ENCODE measurements around the gene CCDC92. TPM values are rescaled to one million over a fixed set of nuclear protein-coding genes. Genes with fewer than 3 reads are reported as not detected.

Gene CCDC92
- polyA plus RNA-seq, 6 donors from 2014 or later = 18.7 to 31.5 (median 23.0) TPM

GRCh38 chr12:123997033-123997822 is 24.6 kb upstream of the CCDC92 start:
- Mint-ChIP-seq H3K4me3 (no peak overlapping the region), H3K9me3 (no peaks in the 10 kb centered on the region), H3K4me1 (peaks cover 0 to 9% (median 0%) of the 10 kb centered on the region in 3 donors), H3K36me3 (no peaks in the 10 kb centered on the region), H3K27ac (no peak overlapping the region), H3K27me3 (no peaks in the 10 kb centered on the region)
- DNase-seq (no peak), ATAC-seq (ENCODE audit: low read depth in 2 of 2) (no peak)

- Mint-ChIP-seq H3K4me3 (no peak overlapping the region), H3K36me3 (no peaks in the 10 kb centered on the region), H3K4me1 (peaks cover 0 to 9% (median 0%) of the 10 kb centered on the region in 3 donors), H3K27me3 (no peaks in the 10 kb centered on the region), H3K9me3 (no peaks in the 10 kb centered on the region), H3K27ac (peak overlapping the region in 1 of 6 donors; percentile 44)
- ATAC-seq (ENCODE audit: low read depth in 2 of 2) = no peak
- no peak for DNase-seq
These were observed 23.9 kb upstream of the CCDC92 start for GRCh38 chr12:123996581-123996980.

- H3K27ac Mint-ChIP-seq = peak overlapping the region in 1 of 6 donors; percentile 56
- H3K4me3 Mint-ChIP-seq = no peak overlapping the region
- ATAC-seq (ENCODE audit: low read depth in 2 of 2) = no peak
- H3K27me3 Mint-ChIP-seq = no peaks in the 10 kb centered on the region
- H3K4me1 Mint-ChIP-seq = peaks cover 0 to 20% (median 8%) of the 10 kb centered on the region in 3 donors
- peaks cover 8 to 10% of the 10 kb centered on the region in 2 donors for H3K36me3 Mint-ChIP-seq
- no peak for DNase-seq
- H3K9me3 Mint-ChIP-seq = no peaks in the 10 kb centered on the region
These were observed 22.6 kb upstream of the CCDC92 start for GRCh38 chr12:123995023-123995748.

GRCh38 chr12:123992118-123992825 is 19.6 kb upstream of the CCDC92 start:
- peak overlapping the region in 1 of 6 donors; percentile 8 for H3K27ac Mint-ChIP-seq
- H3K27me3 Mint-ChIP-seq = no peaks in the 10 kb centered on the region
- DNase-seq (no peak), ATAC-seq (ENCODE audit: low read depth in 2 of 2) (no peak)
- H3K4me1 Mint-ChIP-seq = peaks cover 0 to 42% (median 23%) of the 10 kb centered on the region in 3 donors
- H3K4me3 Mint-ChIP-seq = no peak overlapping the region
- peaks cover 17 to 27% of the 10 kb centered on the region in 2 donors for H3K36me3 Mint-ChIP-seq
- H3K9me3 Mint-ChIP-seq = no peaks in the 10 kb centered on the region

- H3K27me3 Mint-ChIP-seq = no peaks in the 10 kb centered on the region
- peaks cover 17 to 27% of the 10 kb centered on the region in 2 donors for H3K36me3 Mint-ChIP-seq
- DNase-seq (no peak), ATAC-seq (ENCODE audit: low read depth in 2 of 2) (no peak)
- no peaks in the 10 kb centered on the region for H3K9me3 Mint-ChIP-seq
- no peak overlapping the region for H3K4me3 Mint-ChIP-seq
- peaks cover 7 to 50% (median 31%) of the 10 kb centered on the region in 3 donors for H3K4me1 Mint-ChIP-seq
- H3K27ac Mint-ChIP-seq = peak overlapping the region in 1 of 6 donors; percentile 8
These were observed 18.8 kb upstream of the CCDC92 start for GRCh38 chr12:123991372-123991951.

- Mint-ChIP-seq H3K36me3 (peaks cover 17 to 27% of the 10 kb centered on the region in 2 donors), H3K4me3 (peak overlapping the region in 2 of 8 donors; percentile 2 to 58), H3K27me3 (no peaks in the 10 kb centered on the region), H3K27ac (peak overlapping the region in 5 of 6 donors; percentile 0 to 88 (median 67)), H3K4me1 (peaks cover 11 to 52% (median 36%) of the 10 kb centered on the region in 3 donors), H3K9me3 (no peaks in the 10 kb centered on the region)
- DNase-seq (no peak), ATAC-seq (ENCODE audit: low read depth in 2 of 2) (no peak)
These were observed 17.9 kb upstream of the CCDC92 start for GRCh38 chr12:123990511-123990910.

GRCh38 chr12:123989753-123990152 is 17.1 kb upstream of the CCDC92 start:
- ATAC-seq (ENCODE audit: low read depth in 2 of 2) = no peak
- peak overlapping the region in 1 of 6 donors; percentile 91 for H3K27ac Mint-ChIP-seq
- no peak for DNase-seq
- H3K4me1 Mint-ChIP-seq = peaks cover 14 to 49% (median 41%) of the 10 kb centered on the region in 3 donors
- peaks cover 17 to 27% of the 10 kb centered on the region in 2 donors for H3K36me3 Mint-ChIP-seq
- no peaks in the 10 kb centered on the region for H3K9me3 Mint-ChIP-seq
- H3K4me3 Mint-ChIP-seq = no peak overlapping the region
- H3K27me3 Mint-ChIP-seq = no peaks in the 10 kb centered on the region

GRCh38 chr12:123989168-123989567 is 16.5 kb upstream of the CCDC92 start:
- Mint-ChIP-seq H3K36me3 (peaks cover 17 to 27% of the 10 kb centered on the region in 2 donors), H3K4me3 (no peak overlapping the region), H3K27me3 (no peaks in the 10 kb centered on the region), H3K4me1 (peaks cover 15 to 49% (median 46%) of the 10 kb centered on the region in 3 donors), H3K27ac (peak overlapping the region in 1 of 6 donors; percentile 91), H3K9me3 (no peaks in the 10 kb centered on the region)
- DNase-seq (no peak), ATAC-seq (ENCODE audit: low read depth in 2 of 2) (no peak)

GRCh38 chr12:123987022-123987421 is 14.4 kb upstream of the CCDC92 start:
- Mint-ChIP-seq H3K9me3 (no peaks in the 10 kb centered on the region), H3K27ac (peak overlapping the region in 4 of 6 donors; percentile 20 to 88 (median 34)), H3K36me3 (peaks cover 17 to 27% of the 10 kb centered on the region in 2 donors), H3K4me3 (peak overlapping the region in 1 of 8 donors; percentile 40), H3K4me1 (peaks cover 15 to 54% (median 52%) of the 10 kb centered on the region in 3 donors), H3K27me3 (no peaks in the 10 kb centered on the region)
- peak; percentile 51 to 52 for ATAC-seq (ENCODE audit: low read depth in 2 of 2)
- DNase-seq = no peak

- DNase-seq (no peak), ATAC-seq (ENCODE audit: low read depth in 2 of 2) (no peak)
- H3K9me3 Mint-ChIP-seq = no peaks in the 10 kb centered on the region
- no peaks in the 10 kb centered on the region for H3K27me3 Mint-ChIP-seq
- peaks cover 17 to 27% of the 10 kb centered on the region in 2 donors for H3K36me3 Mint-ChIP-seq
- peak overlapping the region in 3 of 6 donors; percentile 44 to 88 (median 82) for H3K27ac Mint-ChIP-seq
- H3K4me1 Mint-ChIP-seq = peaks cover 15 to 54% (median 52%) of the 10 kb centered on the region in 3 donors
- no peak overlapping the region for H3K4me3 Mint-ChIP-seq
These were observed 13.8 kb upstream of the CCDC92 start for GRCh38 chr12:123986374-123986965.

GRCh38 chr12:123984903-123985302 is 12.3 kb upstream of the CCDC92 start:
- ATAC-seq (ENCODE audit: low read depth in 2 of 2) (no peak), DNase-seq (no peak)
- Mint-ChIP-seq H3K36me3 (peaks cover 9 to 17% of the 10 kb centered on the region in 2 donors), H3K27me3 (no peaks in the 10 kb centered on the region), H3K9me3 (no peaks in the 10 kb centered on the region), H3K4me1 (peaks cover 18 to 50% (median 40%) of the 10 kb centered on the region in 3 donors), H3K4me3 (no peak overlapping the region), H3K27ac (peak overlapping the region in 1 of 6 donors; percentile 45)

GRCh38 chr12:123983822-123984485 is 11.3 kb upstream of the CCDC92 start:
- ATAC-seq (ENCODE audit: low read depth in 2 of 2) = peak; percentile 59 to 82
- peak; percentile 43 for DNase-seq
- no peak overlapping the region for H3K4me3 Mint-ChIP-seq
- peaks cover 9 to 11% of the 10 kb centered on the region in 2 donors for H3K36me3 Mint-ChIP-seq
- no peaks in the 10 kb centered on the region for H3K27me3 Mint-ChIP-seq
- H3K9me3 Mint-ChIP-seq = no peaks in the 10 kb centered on the region
- H3K27ac Mint-ChIP-seq = peak overlapping the region in 2 of 6 donors; percentile 24 to 47
- peaks cover 18 to 43% (median 34%) of the 10 kb centered on the region in 3 donors for H3K4me1 Mint-ChIP-seq

Data from naive B cell (primary cell).